Vagina (tissue), 2 donors: ENCODE data around the gene KLHL22.

Experiments
- POLR2A ChIP-seq, 2 donors: fragments of 450-650 bp; IDR thresholded peaks; one replicate each; pipeline ENCODE4 v1.6.1; 2017; ENCODE audit warnings: antibody characterized with exemption in 2 of 2, mild to moderate bottlenecking in 2 of 2, moderate library complexity in 2 of 2
- TF ChIP-seq, protein P1 (sequence below), 3 experiments: fragments of 450-650 bp in 2 of 3; fragments of 200-600 bp in 1 of 3; sonication (generic) in 1 of 3; IDR thresholded peaks; one replicate each; pipeline ENCODE4 v1.5.1; 2017 to 2019; ENCODE audit warnings: antibody characterized with exemption in 3 of 3, mild to moderate bottlenecking in 2 of 3, moderate library complexity in 2 of 3

DNA sequence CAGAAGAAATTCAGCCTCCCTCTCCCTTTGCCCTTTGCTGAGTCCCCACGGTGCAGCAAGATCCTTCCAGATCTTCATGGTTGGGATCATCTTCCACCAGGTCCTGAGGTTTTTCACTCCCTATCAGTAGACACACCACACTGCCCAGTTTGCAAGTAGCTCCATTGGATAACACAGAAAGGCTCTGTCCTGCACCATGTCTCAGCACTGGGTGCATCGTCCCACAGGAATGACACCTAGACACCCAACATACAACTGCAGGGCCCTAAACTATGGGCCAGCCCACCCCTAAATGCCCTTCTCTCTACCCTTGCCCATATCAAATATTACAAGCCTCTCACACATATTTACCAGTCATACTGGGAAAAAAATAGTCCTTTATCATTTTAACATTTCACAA, 9.4 kb downstream of the KLHL22 start:
- TF ChIP-seq, protein P1, sequence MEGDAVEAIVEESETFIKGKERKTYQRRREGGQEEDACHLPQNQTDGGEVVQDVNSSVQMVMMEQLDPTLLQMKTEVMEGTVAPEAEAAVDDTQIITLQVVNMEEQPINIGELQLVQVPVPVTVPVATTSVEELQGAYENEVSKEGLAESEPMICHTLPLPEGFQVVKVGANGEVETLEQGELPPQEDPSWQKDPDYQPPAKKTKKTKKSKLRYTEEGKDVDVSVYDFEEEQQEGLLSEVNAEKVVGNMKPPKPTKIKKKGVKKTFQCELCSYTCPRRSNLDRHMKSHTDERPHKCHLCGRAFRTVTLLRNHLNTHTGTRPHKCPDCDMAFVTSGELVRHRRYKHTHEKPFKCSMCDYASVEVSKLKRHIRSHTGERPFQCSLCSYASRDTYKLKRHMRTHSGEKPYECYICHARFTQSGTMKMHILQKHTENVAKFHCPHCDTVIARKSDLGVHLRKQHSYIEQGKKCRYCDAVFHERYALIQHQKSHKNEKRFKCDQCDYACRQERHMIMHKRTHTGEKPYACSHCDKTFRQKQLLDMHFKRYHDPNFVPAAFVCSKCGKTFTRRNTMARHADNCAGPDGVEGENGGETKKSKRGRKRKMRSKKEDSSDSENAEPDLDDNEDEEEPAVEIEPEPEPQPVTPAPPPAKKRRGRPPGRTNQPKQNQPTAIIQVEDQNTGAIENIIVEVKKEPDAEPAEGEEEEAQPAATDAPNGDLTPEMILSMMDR (IDR thresholded peaks at IDR 0.05), result no peak
- TF ChIP-seq POLR2A (IDR thresholded peaks at IDR 0.05), result no peak
